ENCODE results near the gene BMP10. TPM values are rescaled to one million over a fixed set of nuclear protein-coding genes. Genes with fewer than 3 reads are reported as not detected.

BMP10 gene
- total and polyA plus RNA-seq, 2 of the 13 experiments (the other 11 are each of a cell fraction or from before 2014, with no cell fraction given) = not detected

DNA sequence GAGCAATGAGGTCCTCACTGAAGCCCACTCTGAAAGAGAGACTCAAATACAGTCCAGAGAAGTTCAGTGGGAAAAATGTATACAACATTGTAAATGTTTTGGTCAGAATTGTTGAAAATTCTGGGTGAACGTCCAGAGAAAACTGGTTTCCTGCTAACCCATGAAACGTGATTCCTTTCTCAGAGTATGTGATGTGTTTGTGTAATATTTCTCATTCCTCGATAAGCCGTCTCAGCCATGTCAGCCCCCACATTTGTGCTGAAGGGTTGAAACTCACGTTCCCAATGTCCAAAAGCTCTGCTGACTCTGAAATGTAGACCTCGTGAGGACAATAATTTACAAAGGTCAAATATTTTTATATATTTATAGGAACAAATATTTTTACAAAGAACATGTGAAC is 51.6 kb downstream of the BMP10 start:
- intact Hi-C loops (cut with micrococcal nuclease; ENCODE audit: unreplicated experiment) (no loop called here), in situ Hi-C loops (cut with HindIII; ENCODE audit: extremely low pct_ligation_motif_present, low pct_unique_long_range_greater_than_20kb) (no loop called here)
- Histone ChIP-seq H3K9ac (ENCODE audit: insufficient read depth, low read depth, low read length) (no peak overlapping the region), H4K20me1 (ENCODE audit: insufficient read depth, low read length) (no peaks in the 10 kb centered on the region), H3K27me3 (ENCODE audit: control insufficient read depth in 1 of 2, insufficient read depth in 2 of 2, low read length in 2 of 2) (peaks cover 2 to 23% of the 10 kb centered on the region in 2 experiments; a peak in 2 of 5 replicates), H3K27ac (ENCODE audit: extremely low read length, insufficient read depth, low read length) (no peak overlapping the region), H3K36me3 (replicated peaks in 1 of 2; ENCODE audit: control insufficient read depth in 1 of 2, insufficient read depth in 2 of 2, low read length in 2 of 2) (no peaks in the 10 kb centered on the region), H3K4me3 (replicated peaks in 1 of 3; ENCODE audit: insufficient read depth in 1 of 3, low read depth in 2 of 3, low read length in 3 of 3) (no peak overlapping the region), H3K4me2 (ENCODE audit: low read depth, low read length) (no peak overlapping the region), H2AFZ (ENCODE audit: low read length) (no peak overlapping the region), H3K79me2 (ENCODE audit: insufficient read depth, low read length) (no peaks in the 10 kb centered on the region), H3K4me1 (ENCODE audit: insufficient read depth, low read length) (no peaks in the 10 kb centered on the region), H3K9me3 (ENCODE audit: low read length) (no peaks in the 10 kb centered on the region)
- no peak for FAIRE-seq
- DNase-seq (ENCODE audit: low spot score) = no peak
- no peak for ATAC-seq
- CTCF ChIA-PET (ENCODE audit: low intra/inter-chr PET ratio, low total read pairs) = no interaction called here
- BruUV-seq (replicated peaks) = no TSS peak
- 17% methylated on average over 6 of the region's 6 CpGs for WGBS (ENCODE audit: low lambda C conversion rate)
- POLR2A ChIA-PET = no interaction called here
- no peak for TF ChIP-seq ARID2 (CRISPR knock-in tag; IDR thresholded peaks at IDR 0.05; ENCODE audit: borderline replicate concordance)
- no peak for TF ChIP-seq ZNF615 (CRISPR knock-in tag; IDR thresholded peaks at IDR 0.05; ENCODE audit: borderline replicate concordance)
- TF ChIP-seq KLF6 (CRISPR knock-in tag; IDR thresholded peaks at IDR 0.05) = no peak
- TF ChIP-seq ZNF382 (CRISPR knock-in tag; IDR thresholded peaks at IDR 0.05; ENCODE audit: borderline replicate concordance) = no peak
- no peak for TF ChIP-seq JUN (CRISPR knock-in tag; IDR thresholded peaks at IDR 0.05)
- TF ChIP-seq, protein P1, sequence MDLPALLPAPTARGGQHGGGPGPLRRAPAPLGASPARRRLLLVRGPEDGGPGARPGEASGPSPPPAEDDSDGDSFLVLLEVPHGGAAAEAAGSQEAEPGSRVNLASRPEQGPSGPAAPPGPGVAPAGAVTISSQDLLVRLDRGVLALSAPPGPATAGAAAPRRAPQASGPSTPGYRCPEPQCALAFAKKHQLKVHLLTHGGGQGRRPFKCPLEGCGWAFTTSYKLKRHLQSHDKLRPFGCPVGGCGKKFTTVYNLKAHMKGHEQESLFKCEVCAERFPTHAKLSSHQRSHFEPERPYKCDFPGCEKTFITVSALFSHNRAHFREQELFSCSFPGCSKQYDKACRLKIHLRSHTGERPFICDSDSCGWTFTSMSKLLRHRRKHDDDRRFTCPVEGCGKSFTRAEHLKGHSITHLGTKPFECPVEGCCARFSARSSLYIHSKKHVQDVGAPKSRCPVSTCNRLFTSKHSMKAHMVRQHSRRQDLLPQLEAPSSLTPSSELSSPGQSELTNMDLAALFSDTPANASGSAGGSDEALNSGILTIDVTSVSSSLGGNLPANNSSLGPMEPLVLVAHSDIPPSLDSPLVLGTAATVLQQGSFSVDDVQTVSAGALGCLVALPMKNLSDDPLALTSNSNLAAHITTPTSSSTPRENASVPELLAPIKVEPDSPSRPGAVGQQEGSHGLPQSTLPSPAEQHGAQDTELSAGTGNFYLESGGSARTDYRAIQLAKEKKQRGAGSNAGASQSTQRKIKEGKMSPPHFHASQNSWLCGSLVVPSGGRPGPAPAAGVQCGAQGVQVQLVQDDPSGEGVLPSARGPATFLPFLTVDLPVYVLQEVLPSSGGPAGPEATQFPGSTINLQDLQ (CRISPR knock-in tag; IDR thresholded peaks at IDR 0.05) = no peak
- TF ChIP-seq ZMAT3 (CRISPR knock-in tag; conservative IDR thresholded peaks at IDR 0.05) = no peak
- no peak for TF ChIP-seq NFE2L1 (CRISPR knock-in tag; IDR thresholded peaks at IDR 0.05; ENCODE audit: borderline replicate concordance)
- TF ChIP-seq ELF3 (CRISPR knock-in tag; IDR thresholded peaks at IDR 0.05) = no peak
- TF ChIP-seq POGZ (CRISPR knock-in tag; IDR thresholded peaks at IDR 0.05) = no peak
- TF ChIP-seq, protein P2, sequence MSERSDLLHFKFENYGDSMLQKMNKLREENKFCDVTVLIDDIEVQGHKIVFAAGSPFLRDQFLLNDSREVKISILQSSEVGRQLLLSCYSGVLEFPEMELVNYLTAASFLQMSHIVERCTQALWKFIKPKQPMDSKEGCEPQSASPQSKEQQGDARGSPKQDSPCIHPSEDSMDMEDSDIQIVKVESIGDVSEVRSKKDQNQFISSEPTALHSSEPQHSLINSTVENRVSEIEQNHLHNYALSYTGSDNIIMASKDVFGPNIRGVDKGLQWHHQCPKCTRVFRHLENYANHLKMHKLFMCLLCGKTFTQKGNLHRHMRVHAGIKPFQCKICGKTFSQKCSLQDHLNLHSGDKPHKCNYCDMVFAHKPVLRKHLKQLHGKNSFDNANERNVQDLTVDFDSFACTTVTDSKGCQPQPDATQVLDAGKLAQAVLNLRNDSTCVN (CRISPR knock-in tag; IDR thresholded peaks at IDR 0.05; ENCODE audit: borderline replicate concordance) = no peak
- TF ChIP-seq, protein P3, sequence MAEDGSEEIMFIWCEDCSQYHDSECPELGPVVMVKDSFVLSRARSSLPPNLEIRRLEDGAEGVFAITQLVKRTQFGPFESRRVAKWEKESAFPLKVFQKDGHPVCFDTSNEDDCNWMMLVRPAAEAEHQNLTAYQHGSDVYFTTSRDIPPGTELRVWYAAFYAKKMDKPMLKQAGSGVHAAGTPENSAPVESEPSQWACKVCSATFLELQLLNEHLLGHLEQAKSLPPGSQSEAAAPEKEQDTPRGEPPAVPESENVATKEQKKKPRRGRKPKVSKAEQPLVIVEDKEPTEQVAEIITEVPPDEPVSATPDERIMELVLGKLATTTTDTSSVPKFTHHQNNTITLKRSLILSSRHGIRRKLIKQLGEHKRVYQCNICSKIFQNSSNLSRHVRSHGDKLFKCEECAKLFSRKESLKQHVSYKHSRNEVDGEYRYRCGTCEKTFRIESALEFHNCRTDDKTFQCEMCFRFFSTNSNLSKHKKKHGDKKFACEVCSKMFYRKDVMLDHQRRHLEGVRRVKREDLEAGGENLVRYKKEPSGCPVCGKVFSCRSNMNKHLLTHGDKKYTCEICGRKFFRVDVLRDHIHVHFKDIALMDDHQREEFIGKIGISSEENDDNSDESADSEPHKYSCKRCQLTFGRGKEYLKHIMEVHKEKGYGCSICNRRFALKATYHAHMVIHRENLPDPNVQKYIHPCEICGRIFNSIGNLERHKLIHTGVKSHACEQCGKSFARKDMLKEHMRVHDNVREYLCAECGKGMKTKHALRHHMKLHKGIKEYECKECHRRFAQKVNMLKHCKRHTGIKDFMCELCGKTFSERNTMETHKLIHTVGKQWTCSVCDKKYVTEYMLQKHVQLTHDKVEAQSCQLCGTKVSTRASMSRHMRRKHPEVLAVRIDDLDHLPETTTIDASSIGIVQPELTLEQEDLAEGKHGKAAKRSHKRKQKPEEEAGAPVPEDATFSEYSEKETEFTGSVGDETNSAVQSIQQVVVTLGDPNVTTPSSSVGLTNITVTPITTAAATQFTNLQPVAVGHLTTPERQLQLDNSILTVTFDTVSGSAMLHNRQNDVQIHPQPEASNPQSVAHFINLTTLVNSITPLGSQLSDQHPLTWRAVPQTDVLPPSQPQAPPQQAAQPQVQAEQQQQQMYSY (CRISPR knock-in tag; IDR thresholded peaks at IDR 0.05) = no peak
- TF ChIP-seq, protein P4, sequence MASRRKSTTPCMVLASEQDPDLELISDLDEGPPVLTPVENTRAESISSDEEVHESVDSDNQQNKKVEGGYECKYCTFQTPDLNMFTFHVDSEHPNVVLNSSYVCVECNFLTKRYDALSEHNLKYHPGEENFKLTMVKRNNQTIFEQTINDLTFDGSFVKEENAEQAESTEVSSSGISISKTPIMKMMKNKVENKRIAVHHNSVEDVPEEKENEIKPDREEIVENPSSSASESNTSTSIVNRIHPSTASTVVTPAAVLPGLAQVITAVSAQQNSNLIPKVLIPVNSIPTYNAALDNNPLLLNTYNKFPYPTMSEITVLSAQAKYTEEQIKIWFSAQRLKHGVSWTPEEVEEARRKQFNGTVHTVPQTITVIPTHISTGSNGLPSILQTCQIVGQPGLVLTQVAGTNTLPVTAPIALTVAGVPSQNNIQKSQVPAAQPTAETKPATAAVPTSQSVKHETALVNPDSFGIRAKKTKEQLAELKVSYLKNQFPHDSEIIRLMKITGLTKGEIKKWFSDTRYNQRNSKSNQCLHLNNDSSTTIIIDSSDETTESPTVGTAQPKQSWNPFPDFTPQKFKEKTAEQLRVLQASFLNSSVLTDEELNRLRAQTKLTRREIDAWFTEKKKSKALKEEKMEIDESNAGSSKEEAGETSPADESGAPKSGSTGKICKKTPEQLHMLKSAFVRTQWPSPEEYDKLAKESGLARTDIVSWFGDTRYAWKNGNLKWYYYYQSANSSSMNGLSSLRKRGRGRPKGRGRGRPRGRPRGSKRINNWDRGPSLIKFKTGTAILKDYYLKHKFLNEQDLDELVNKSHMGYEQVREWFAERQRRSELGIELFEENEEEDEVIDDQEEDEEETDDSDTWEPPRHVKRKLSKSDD (CRISPR knock-in tag; IDR thresholded peaks at IDR 0.05; ENCODE audit: low read depth) = no peak
- no peak for TF ChIP-seq HDAC6 (IDR thresholded peaks at IDR 0.05; ENCODE audit: low read depth, low read length)

Measured in HepG2 (cell line).